ENCODE data around the gene BECN2. TPM values are rescaled to one million over a fixed set of nuclear protein-coding genes. Genes with fewer than 3 reads are reported as not detected.

The BECN2 gene
- total RNA-seq, 1 experiment from 2014 or later = not detected

GRCh38 chr1:241998412-241998921 is 40.9 kb downstream of the BECN2 start:
- Histone ChIP-seq H3K9me3 (replicated peaks) (no peaks in the 10 kb centered on the region), H3K36me3 (no peaks in the 10 kb centered on the region), H3K27me3 (no peaks in the 10 kb centered on the region), H3K4me3 (peak overlapping the region; percentile 32), H3K27ac (0 out of 2 replicates have a peak overlapping the region, but pooled peaks have one; percentile 24), H3K4me1 (peaks cover 6% of the 10 kb centered on the region)
- DNase-seq = peak; percentile 68 to 73

DNA sequence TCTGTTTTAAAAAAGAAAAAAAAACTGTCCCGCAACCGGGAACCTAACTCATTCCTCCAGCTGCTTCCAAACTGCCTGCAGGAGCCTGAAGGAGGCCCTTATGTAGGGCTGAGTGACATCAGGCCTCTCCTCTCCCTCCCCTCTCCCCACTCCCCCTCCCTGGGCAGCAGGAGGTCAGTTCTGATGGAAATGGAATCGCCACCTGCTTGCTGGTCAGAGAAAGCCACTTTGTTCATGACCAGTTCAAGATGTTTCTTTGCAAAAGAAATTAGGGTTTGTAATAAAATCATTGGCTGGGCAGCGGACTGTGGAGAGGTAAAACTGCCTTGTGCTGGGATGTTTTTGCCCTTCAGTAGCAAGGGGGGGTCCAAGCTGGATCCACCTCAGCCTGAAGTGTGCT is 41.5 kb downstream of the BECN2 start, which contains the start of gene MAP1LC3C:
Gene MAP1LC3C, minus strand, starts transcription at position 73 of the 400 bp plus-strand sequence. CDS start 90 bp downstream, outside the sequence.
- 0 out of 2 replicates have a peak within 1 kb of the TSS, but pooled peaks have one; percentile 24 for H3K27ac ChIP-seq

GRCh38 chr1:242000434-242000833 is 42.9 kb downstream of the BECN2 start:
- Histone ChIP-seq H3K27ac (no peak overlapping the region), H3K27me3 (no peaks in the 10 kb centered on the region), H3K4me3 (no peak overlapping the region), H3K9me3 (replicated peaks) (no peaks in the 10 kb centered on the region), H3K36me3 (no peaks in the 10 kb centered on the region), H3K4me1 (peaks cover 5% of the 10 kb centered on the region)
- no peak for DNase-seq

More for the DNA sequence above, 41.5 kb downstream of the BECN2 start, which contains the start of gene MAP1LC3C:
- peaks cover 5% of the 10 kb centered on the region for H3K4me1 ChIP-seq
- DNase-seq = peak; percentile 26 to 40
- H3K27me3 ChIP-seq = no peaks in the 10 kb centered on the region
- H3K4me3 ChIP-seq = peak within 1 kb of the TSS; percentile 32
- H3K9me3 ChIP-seq (replicated peaks) = no peaks in the 10 kb centered on the region
- H3K36me3 ChIP-seq = no peaks in the 10 kb centered on the region

- H3K4me3 ChIP-seq = no peak overlapping the region
- no peaks in the 10 kb centered on the region for H3K9me3 ChIP-seq (replicated peaks)
- DNase-seq = no peak
- H3K27ac ChIP-seq = no peak overlapping the region
- H3K27me3 ChIP-seq = no peaks in the 10 kb centered on the region
- H3K4me1 ChIP-seq = peaks cover 5% of the 10 kb centered on the region
- H3K36me3 ChIP-seq = no peaks in the 10 kb centered on the region
Measured at GRCh38 chr1:242002072-242002471, 44.5 kb downstream of the BECN2 start.

DNA sequence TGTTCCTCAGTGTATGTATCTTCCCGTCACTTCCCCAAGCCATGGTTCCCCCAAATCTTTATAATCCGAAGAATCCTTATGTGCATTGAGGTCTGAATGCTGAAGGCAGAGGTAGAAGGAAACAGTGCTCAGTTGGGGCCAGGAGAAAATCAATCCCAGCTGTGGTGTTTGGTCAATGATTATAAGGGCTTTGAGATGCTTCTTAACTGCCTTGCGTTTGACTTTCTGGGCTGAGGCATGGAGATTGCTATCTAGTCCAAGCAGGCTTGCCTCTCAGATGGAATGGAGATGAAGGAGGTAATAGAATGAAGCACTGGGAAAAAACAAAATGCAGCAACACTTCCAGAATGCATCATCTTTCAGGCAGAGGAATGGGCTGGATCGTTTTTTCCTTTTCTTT is 44.9 kb downstream of the BECN2 start:
- H3K4me3 ChIP-seq = no peak overlapping the region
- no peaks in the 10 kb centered on the region for H3K27me3 ChIP-seq
- H3K36me3 ChIP-seq = no peaks in the 10 kb centered on the region
- H3K27ac ChIP-seq = no peak overlapping the region
- no peak for DNase-seq
- no peaks in the 10 kb centered on the region for H3K9me3 ChIP-seq (replicated peaks)
- peaks cover 5% of the 10 kb centered on the region for H3K4me1 ChIP-seq

DNA sequence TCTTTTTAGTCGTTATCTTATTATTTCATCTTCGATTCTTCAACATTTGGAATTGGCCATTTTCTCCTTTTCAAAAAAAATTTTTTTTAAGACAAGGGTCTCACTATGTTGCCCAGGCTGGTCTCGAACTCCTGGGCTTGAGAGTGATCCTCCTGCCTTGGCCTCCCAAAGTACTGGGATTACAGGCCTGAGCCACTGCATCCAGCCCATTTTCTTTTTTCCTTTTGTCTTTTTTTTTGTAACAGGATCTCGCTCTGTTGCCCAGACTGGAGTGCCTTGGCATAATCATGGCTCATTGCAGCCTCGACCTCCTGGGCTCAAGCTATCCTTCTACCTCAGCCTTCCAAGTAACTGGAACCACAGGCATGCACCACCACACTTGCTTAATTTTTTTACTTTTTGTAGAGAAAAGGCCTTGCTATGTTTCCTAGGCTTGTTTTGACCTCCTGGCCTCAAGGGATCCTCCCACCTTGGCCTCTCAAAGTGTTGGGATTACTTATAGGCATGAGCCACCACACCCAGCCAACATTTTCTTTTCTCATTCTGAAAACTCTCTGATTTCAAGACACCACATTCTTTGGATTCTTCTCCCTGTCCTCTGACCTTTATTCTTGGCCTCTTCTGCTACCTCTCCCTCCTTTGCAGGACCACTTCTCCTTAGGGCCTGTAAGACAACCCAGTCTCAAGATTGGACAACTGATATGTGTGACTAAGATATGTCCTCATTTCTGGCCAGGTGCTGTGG is 47.4 kb downstream of the BECN2 start:
- Histone ChIP-seq H3K4me1 (no peaks in the 10 kb centered on the region), H3K27me3 (no peaks in the 10 kb centered on the region)

GRCh38 chr1:242005866-242006535 is 48.4 kb downstream of the BECN2 start:
- DNase-seq = no peak
- Histone ChIP-seq H3K36me3 (no peaks in the 10 kb centered on the region), H3K27me3 (no peaks in the 10 kb centered on the region), H3K27ac (no peak overlapping the region), H3K4me1 (no peaks in the 10 kb centered on the region), H3K9me3 (replicated peaks) (no peaks in the 10 kb centered on the region), H3K4me3 (no peak overlapping the region)

More for the DNA sequence above, 47.4 kb downstream of the BECN2 start:
- Histone ChIP-seq H3K36me3 (no peaks in the 10 kb centered on the region), H3K4me3 (no peak overlapping the region), H3K27ac (no peak overlapping the region), H3K9me3 (replicated peaks) (no peaks in the 10 kb centered on the region)
- DNase-seq = no peak

- no peak overlapping the region for H3K4me3 ChIP-seq
Measured at GRCh38 chr1:242006976-242007375, 49.4 kb downstream of the BECN2 start.

More at GRCh38 chr1:242006976-242007375, 49.4 kb downstream of the BECN2 start:
- no peak overlapping the region for H3K27ac ChIP-seq
- H3K36me3 ChIP-seq = no peaks in the 10 kb centered on the region
- H3K27me3 ChIP-seq = no peaks in the 10 kb centered on the region
- no peak for DNase-seq
- no peaks in the 10 kb centered on the region for H3K4me1 ChIP-seq
- no peaks in the 10 kb centered on the region for H3K9me3 ChIP-seq (replicated peaks)

Other genes starting within 250 kb of the BECN2 start
- gene EXO1, start 109.6 kb upstream of the BECN2 start, total RNA-seq (2014; rRNA removed; shearing (Covaris generic)) = 51.3 and 57.4 TPM in 2 replicates
- gene MAP1LC3C, start 41.3 kb downstream of the BECN2 start, total RNA-seq (2014; rRNA removed; shearing (Covaris generic)) = 0.79 and 0.91 TPM in 2 replicates